A549 (cell line): ENCODE data around the gene CDYL2. TPM values are rescaled to one million over a fixed set of nuclear protein-coding genes. Genes with fewer than 3 reads are reported as not detected.
"Not testable (repeated sequence)": the region's sequence is repeated elsewhere in the genome, so short reads cannot be mapped to it uniquely, and the experiment has no call there.

Experiments used
- ATAC-seq, 2 experiments: fragments of 200-7000 bp in 1 of 2; fragments of >200 bp in 1 of 2; cut with Nextera tagmentation in 1 of 2; cut with Tn5 transposase in 1 of 2; 3 replicates each; pipeline versions ENCODE4 v1.8.0 to v1.9.1; 2018 to 2020; ENCODE audit warnings: mild to moderate bottlenecking in 1 of 2, moderate library complexity in 1 of 2
- CTCF ChIA-PET: fragments of 300-600 bp; sonication (Branson Sonifier 250); formaldehyde crosslinking; extraction: SDS; loops from one replicate; lab custom pipeline; 2021; ENCODE audit warnings: antibody characterized with exemption, inconsistent platforms; lab: Yijun Ruan, JAX
- POLR2A ChIA-PET: fragments of 350-600 bp; formaldehyde crosslinking; extraction: SDS; loops from one replicate; lab custom pipeline; 2021; ENCODE audit warnings: antibody characterized with exemption, inconsistent platforms; lab: Yijun Ruan, JAX
- DNase-seq, 2 experiments: peaks; one replicate each; pipeline versions ENCODE4 v3.0.0 to v3.0.0-alpha.2; 2011 to 2016; ENCODE audit warnings: low read depth in 1 of 2, low spot score in 1 of 2
- FAIRE-seq: peaks from 2 replicates; lab custom pipeline; 2011; peaks lifted over from hg19 to GRCh38; lab: Jason Lieb, UNC
- H3K27ac ChIP-seq, 2 experiments: fragments of >200 bp; sonication (Bioruptor Twin); formaldehyde crosslinking; 3 replicates each; pipeline ENCODE4 v1.5.1; 2016 to 2017
- H3K4me1 ChIP-seq: fragments of >200 bp; sonication (Bioruptor Twin); formaldehyde crosslinking; 3 replicates; pipeline ENCODE4 v1.6.1; 2016
- H3K4me2 ChIP-seq: fragments of >200 bp; sonication (Bioruptor Twin); formaldehyde crosslinking; 3 replicates; pipeline ENCODE4 v1.6.1; 2016
- H3K4me3 ChIP-seq: fragments of >200 bp; sonication (Bioruptor Twin); formaldehyde crosslinking; 3 replicates; pipeline ENCODE4 v1.5.1; 2016
- H3K9me3 ChIP-seq: fragments of >200 bp; sonication (Bioruptor Twin); formaldehyde crosslinking; 3 replicates; pipeline ENCODE4 v1.6.1; 2016
- BHLHE40 ChIP-seq: IDR thresholded peaks from 2 replicates; pipeline ENCODE4 v1.6.1; 2012; ENCODE audit warnings: low read depth, low read length, inconsistent platforms
- CEBPB ChIP-seq, 2 experiments: fragments of >200 bp in 1 of 2; sonication (Bioruptor Twin) in 1 of 2; formaldehyde crosslinking in 1 of 2; IDR thresholded peaks; 2 replicates each; pipeline ENCODE4 v1.6.1; 2012 to 2016
- EHMT2 ChIP-seq: fragments of 200-600 bp; sonication (generic); IDR thresholded peaks from 2 replicates; pipeline ENCODE4 v1.6.1; 2016; ENCODE audit warnings: antibody characterized with exemption, low read depth, mild to moderate bottlenecking, moderate library complexity
- EP300 ChIP-seq, 2 experiments: fragments of >200 bp; sonication (Bioruptor Twin); formaldehyde crosslinking; IDR thresholded peaks; 2 replicates in 1 of 2; 3 replicates in 1 of 2; pipeline ENCODE4 v1.6.1; 2016 to 2017
- HOXA7 ChIP-seq: fragments of 250-450 bp; sonication (Bioruptor Pico); IDR thresholded peaks from 2 replicates; pipeline ENCODE4 v1.5.0; 2020; ENCODE audit warnings: mild to moderate bottlenecking, moderate library complexity
- JUN ChIP-seq, 2 experiments: fragments of >200 bp; sonication (Bioruptor Twin); formaldehyde crosslinking; IDR thresholded peaks; 2 replicates in 1 of 2; 3 replicates in 1 of 2; pipeline ENCODE4 v1.6.1; 2016 to 2017
- JUNB ChIP-seq: fragments of >200 bp; sonication (Bioruptor Twin); formaldehyde crosslinking; IDR thresholded peaks from 2 replicates; pipeline ENCODE4 v1.6.1; 2016
- KDM5A ChIP-seq: fragments of 200-600 bp; sonication (generic); IDR thresholded peaks from 2 replicates; pipeline ENCODE4 v1.6.1; 2016; ENCODE audit warnings: antibody characterized with exemption, mild to moderate bottlenecking
- MAZ ChIP-seq: fragments of 150-350 bp; IDR thresholded peaks from 2 replicates; pipeline ENCODE4 v1.6.1; 2014; ENCODE audit warnings: antibody characterized with exemption, low read depth, low read length, borderline replicate concordance
- MYC ChIP-seq: IDR thresholded peaks from 2 replicates; pipeline ENCODE4 v1.6.1; 2012; ENCODE audit warnings: mild to moderate bottlenecking, inconsistent platforms, low read length, improper control_type of control experiment, borderline replicate concordance
- NPAS2 ChIP-seq: fragments of 250-450 bp; sonication (Bioruptor Pico); IDR thresholded peaks from 2 replicates; pipeline ENCODE4 v1.8.0; 2022; ENCODE audit warnings: mild to moderate bottlenecking, moderate library complexity, borderline replicate concordance
- NR3C1 ChIP-seq: fragments of >200 bp; sonication (Bioruptor Twin); formaldehyde crosslinking; IDR thresholded peaks from 3 replicates; pipeline ENCODE4 v1.6.1; 2017
- RARB ChIP-seq: fragments of 250-450 bp; sonication (Bioruptor Pico); IDR thresholded peaks from 2 replicates; pipeline ENCODE4 v1.8.0; 2021; ENCODE audit warnings: mild to moderate bottlenecking, moderate library complexity
- SREBF2 ChIP-seq: fragments of 450-650 bp; IDR thresholded peaks from 2 replicates; pipeline ENCODE4 v1.6.1; 2014; ENCODE audit warnings: mild to moderate bottlenecking, moderate library complexity
- ZC3H11A ChIP-seq: fragments of 450-650 bp; IDR thresholded peaks from 2 replicates; pipeline ENCODE4 v1.6.1; 2014; ENCODE audit warnings: antibody characterized with exemption, mild to moderate bottlenecking
- WGBS: methylation state at CpG from one replicate; pipeline ENCODE4 v1.1.6; 2017; ENCODE audit errors: missing lambda C conversion rate; 5-methylcytosine and 5-hydroxymethylcytosine counted together
- polyA plus RNA-seq, 4 experiments: library from polyadenylated mRNA; depleted of rRNA in 3 of 4; stranded (reverse); fragments of >200 nt; fragmentation: RNase III in 1 of 4; extraction: RNeasy Plus Mini Kit Qiagen cat#74134 plus additional on column Dnase treatment in 1 of 4; gene quantifications; 2 replicates in 3 of 4; 3 replicates in 1 of 4; pipeline ENCODE4 v1.2.3, GENCODE V29; 2011 to 2017
- TF ChIP-seq, protein P1 (sequence below): fragments of 200-600 bp; sonication (generic); IDR thresholded peaks from 2 replicates; pipeline ENCODE4 v1.6.1; 2016; ENCODE audit warnings: antibody characterized with exemption, mild to moderate bottlenecking, moderate library complexity
- TF ChIP-seq, protein P2 (sequence below): IDR thresholded peaks from 2 replicates; pipeline ENCODE4 v1.6.1; 2012
- TF ChIP-seq, protein P3 (sequence below): fragments of 150-350 bp; IDR thresholded peaks from 2 replicates; pipeline ENCODE4 v1.6.1; 2014; ENCODE audit warnings: low read depth, mild to moderate bottlenecking, low read length
- TF ChIP-seq, protein P4 (sequence below): IDR thresholded peaks from 2 replicates; pipeline ENCODE4 v1.6.1; 2012; ENCODE audit warnings: low read depth, borderline replicate concordance

The CDYL2 gene
- polyA plus RNA-seq, 2 of the 4 experiments (the other 2 are of a cell fraction): 0.05 to 0.10 TPM

DNA sequence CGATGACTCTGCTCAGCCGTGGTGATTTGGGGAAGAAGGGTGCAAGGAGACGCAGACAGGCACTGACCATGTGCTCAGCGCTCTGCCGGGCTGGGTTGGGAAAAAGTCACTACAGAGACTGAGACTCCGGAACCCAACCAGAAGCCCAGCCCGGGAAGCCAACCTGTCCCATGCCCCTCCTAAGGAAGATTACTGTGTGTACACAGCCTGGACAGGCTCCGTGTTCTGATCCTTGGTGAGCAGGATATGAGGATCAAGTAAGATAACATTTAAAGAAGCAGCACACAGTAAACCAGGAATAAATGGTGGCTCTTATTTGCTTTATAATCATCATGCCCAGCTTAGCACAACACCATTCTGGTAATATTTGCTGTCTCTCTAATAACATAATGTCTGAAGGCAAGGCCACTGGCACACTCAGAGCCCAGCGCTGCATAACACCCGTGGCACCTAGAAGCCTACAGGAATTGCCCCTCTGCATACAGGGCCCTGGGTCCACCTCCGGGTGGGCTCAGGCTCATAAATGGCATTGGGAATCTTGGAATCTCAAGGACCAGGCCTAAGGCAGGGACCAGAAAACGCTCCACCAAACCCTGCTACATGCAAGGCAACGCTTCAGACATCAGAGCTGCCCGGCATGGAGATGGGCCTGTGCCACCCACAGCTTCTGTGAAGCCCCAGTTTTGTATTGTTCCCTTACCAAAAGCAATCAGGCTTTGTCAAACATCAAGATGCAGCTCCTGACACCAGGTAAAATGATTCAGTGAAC lies 150.1 kb downstream of the CDYL2 start:
- CTCF ChIA-PET: no interaction called here
- ATAC-seq: no peak
- TF ChIP-seq EHMT2 (no peak), BHLHE40 (no peak), NR3C1 (no peak), JUNB (no peak), KDM5A (no peak), SREBF2 (no peak)
- TF ChIP-seq, protein P1, sequence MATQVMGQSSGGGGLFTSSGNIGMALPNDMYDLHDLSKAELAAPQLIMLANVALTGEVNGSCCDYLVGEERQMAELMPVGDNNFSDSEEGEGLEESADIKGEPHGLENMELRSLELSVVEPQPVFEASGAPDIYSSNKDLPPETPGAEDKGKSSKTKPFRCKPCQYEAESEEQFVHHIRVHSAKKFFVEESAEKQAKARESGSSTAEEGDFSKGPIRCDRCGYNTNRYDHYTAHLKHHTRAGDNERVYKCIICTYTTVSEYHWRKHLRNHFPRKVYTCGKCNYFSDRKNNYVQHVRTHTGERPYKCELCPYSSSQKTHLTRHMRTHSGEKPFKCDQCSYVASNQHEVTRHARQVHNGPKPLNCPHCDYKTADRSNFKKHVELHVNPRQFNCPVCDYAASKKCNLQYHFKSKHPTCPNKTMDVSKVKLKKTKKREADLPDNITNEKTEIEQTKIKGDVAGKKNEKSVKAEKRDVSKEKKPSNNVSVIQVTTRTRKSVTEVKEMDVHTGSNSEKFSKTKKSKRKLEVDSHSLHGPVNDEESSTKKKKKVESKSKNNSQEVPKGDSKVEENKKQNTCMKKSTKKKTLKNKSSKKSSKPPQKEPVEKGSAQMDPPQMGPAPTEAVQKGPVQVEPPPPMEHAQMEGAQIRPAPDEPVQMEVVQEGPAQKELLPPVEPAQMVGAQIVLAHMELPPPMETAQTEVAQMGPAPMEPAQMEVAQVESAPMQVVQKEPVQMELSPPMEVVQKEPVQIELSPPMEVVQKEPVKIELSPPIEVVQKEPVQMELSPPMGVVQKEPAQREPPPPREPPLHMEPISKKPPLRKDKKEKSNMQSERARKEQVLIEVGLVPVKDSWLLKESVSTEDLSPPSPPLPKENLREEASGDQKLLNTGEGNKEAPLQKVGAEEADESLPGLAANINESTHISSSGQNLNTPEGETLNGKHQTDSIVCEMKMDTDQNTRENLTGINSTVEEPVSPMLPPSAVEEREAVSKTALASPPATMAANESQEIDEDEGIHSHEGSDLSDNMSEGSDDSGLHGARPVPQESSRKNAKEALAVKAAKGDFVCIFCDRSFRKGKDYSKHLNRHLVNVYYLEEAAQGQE: no peak
- TF ChIP-seq, protein P2, sequence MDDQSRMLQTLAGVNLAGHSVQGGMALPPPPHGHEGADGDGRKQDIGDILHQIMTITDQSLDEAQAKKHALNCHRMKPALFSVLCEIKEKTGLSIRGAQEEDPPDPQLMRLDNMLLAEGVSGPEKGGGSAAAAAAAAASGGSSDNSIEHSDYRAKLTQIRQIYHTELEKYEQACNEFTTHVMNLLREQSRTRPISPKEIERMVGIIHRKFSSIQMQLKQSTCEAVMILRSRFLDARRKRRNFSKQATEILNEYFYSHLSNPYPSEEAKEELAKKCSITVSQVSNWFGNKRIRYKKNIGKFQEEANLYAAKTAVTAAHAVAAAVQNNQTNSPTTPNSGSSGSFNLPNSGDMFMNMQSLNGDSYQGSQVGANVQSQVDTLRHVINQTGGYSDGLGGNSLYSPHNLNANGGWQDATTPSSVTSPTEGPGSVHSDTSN: no peak
- TF ChIP-seq, protein P3, sequence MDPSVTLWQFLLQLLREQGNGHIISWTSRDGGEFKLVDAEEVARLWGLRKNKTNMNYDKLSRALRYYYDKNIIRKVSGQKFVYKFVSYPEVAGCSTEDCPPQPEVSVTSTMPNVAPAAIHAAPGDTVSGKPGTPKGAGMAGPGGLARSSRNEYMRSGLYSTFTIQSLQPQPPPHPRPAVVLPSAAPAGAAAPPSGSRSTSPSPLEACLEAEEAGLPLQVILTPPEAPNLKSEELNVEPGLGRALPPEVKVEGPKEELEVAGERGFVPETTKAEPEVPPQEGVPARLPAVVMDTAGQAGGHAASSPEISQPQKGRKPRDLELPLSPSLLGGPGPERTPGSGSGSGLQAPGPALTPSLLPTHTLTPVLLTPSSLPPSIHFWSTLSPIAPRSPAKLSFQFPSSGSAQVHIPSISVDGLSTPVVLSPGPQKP: no peak
- POLR2A ChIA-PET: no interaction called here
- no peak for DNase-seq
- Histone ChIP-seq H3K4me2 (no peak overlapping the region), H3K4me3 (no peak overlapping the region), H3K27ac (no peak overlapping the region), H3K9me3 (no peaks in the 10 kb centered on the region), H3K4me1 (no peaks in the 10 kb centered on the region)
- 40% methylated on average over 11 of the region's 14 CpGs for WGBS
- FAIRE-seq: no peak

DNA sequence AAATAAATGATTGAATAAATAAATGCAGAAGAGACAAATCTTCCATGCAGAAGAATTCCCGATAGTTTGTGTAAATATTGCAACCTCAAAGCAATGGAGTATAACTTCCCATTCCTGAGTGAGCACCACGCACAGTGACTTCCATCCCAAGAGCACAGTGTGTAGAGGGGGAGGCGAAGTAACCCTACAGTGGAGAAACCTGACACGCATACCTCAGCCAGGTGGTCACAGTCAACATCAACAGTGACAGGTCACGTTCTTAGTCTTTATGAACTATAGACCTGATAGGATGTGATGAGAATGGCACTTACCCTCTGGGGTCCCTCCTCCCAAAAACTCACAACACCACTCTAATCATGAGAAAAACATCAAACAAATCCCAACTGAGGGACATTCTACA lies 152.0 kb downstream of the CDYL2 start:
- ATAC-seq (no peak), FAIRE-seq (no peak), DNase-seq (no peak)
- Histone ChIP-seq H3K4me2 (no peak overlapping the region), H3K27ac (no peak overlapping the region), H3K4me1 (no peaks in the 10 kb centered on the region), H3K4me3 (no peak overlapping the region), H3K9me3 (no peaks in the 10 kb centered on the region)
- ChIA-PET POLR2A (no interaction called here), CTCF (no interaction called here)
- 26% methylated on average over 5 of the region's 5 CpGs for WGBS
- TF ChIP-seq SREBF2: no peak
- TF ChIP-seq EP300 (IDR thresholded peaks at IDR 0.05): no peak
- TF ChIP-seq ZC3H11A: no peak
- no peak for TF ChIP-seq MYC
- no peak for TF ChIP-seq RARB (CRISPR knock-in tag)

DNA sequence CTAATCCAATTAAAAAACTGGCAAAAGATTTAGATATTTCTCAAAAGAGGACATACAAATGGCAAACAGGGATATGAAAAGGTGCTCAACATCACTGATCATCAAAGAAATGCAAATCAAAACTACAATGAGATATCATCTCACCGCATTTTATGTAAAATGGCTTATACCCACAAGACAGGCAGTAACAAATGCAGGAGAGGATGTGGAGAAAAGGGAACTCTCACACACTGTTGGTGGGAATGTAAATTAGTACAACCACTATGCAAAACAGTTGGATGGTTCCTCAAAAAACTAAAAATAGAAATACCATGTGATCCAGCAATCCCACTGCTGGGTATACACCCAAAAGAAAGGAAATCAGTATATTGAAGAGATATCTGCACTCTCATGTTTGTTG lies 154.1 kb downstream of the CDYL2 start:
- H3K4me3 ChIP-seq, H3K9me3 ChIP-seq, POLR2A ChIA-PET, ATAC-seq, DNase-seq, H3K27ac ChIP-seq, H3K4me2 ChIP-seq, H3K4me1 ChIP-seq, FAIRE-seq: not testable (repeated sequence)
- 61% methylated on average over 1 of the region's 1 CpG for WGBS
- CTCF ChIA-PET: interaction anchor here (1.0 kb wide), 1 partner anchor 9 kb away, joined by 3 read pairs; no protein-coding TSS in a partner anchor

DNA sequence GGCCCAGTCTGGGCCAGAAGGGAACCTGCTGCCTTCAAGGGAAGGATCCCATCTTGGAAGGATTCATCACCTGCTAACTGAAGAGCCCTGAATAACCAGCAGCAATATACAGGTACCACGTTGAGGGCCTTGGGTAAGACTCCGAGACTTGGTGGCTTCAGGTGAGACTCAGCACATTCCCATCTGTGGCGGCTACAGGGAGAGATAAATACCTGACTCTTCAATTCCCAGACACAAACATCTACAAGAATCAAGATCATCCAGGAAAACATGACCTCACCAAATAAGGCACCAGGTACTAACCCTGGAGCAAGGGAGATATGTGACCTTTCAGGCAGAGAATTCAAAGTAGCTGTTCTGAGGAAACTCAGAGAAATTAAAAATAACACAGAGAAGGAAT lies 164.1 kb downstream of the CDYL2 start:
- DNase-seq (no peak), ATAC-seq (no peak), FAIRE-seq (no peak)
- Histone ChIP-seq H3K4me1 (no peaks in the 10 kb centered on the region), H3K4me3 (no peak overlapping the region), H3K4me2 (no peak overlapping the region), H3K9me3 (no peaks in the 10 kb centered on the region), H3K27ac (no peak overlapping the region)
- ChIA-PET POLR2A (no interaction called here), CTCF (no interaction called here)
- no peak for TF ChIP-seq MAZ
- no peak for TF ChIP-seq HOXA7 (CRISPR knock-in tag)
- TF ChIP-seq NPAS2 (CRISPR knock-in tag): no peak
- TF ChIP-seq JUN (IDR thresholded peaks at IDR 0.05): no peak
- no peak for TF ChIP-seq CEBPB (IDR thresholded peaks at IDR 0.05)
- TF ChIP-seq, protein P4, sequence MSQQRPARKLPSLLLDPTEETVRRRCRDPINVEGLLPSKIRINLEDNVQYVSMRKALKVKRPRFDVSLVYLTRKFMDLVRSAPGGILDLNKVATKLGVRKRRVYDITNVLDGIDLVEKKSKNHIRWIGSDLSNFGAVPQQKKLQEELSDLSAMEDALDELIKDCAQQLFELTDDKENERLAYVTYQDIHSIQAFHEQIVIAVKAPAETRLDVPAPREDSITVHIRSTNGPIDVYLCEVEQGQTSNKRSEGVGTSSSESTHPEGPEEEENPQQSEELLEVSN: no peak
- TF ChIP-seq ZC3H11A: no peak
- WGBS: 28% methylated on average over 2 of the region's 3 CpGs
